ENCODE results near the gene SLC25A1.

The SLC25A1 gene

GRCh38 chr22:19197997-19198865 lies 19.7 kb upstream of the SLC25A1 start:
- DNase-seq (ENCODE audit: insufficient read length, low spot score): no peak
- TF ChIP-seq CTCF (IDR thresholded peaks at IDR 0.05; ENCODE audit: insufficient read depth, missing control alignments): no peak
- FAIRE-seq: no peak

GRCh38 chr22:19196841-19197612 lies 18.5 kb upstream of the SLC25A1 start:
- TF ChIP-seq CTCF (IDR thresholded peaks at IDR 0.05; ENCODE audit: insufficient read depth, missing control alignments): no peak
- no peak for FAIRE-seq

GRCh38 chr22:19195796-19196731 lies 17.5 kb upstream of the SLC25A1 start:
- TF ChIP-seq CTCF (IDR thresholded peaks at IDR 0.05; ENCODE audit: insufficient read depth, missing control alignments): no peak
- FAIRE-seq (no peak), DNase-seq (ENCODE audit: insufficient read length, low spot score) (no peak)

More at GRCh38 chr22:19196841-19197612, 18.5 kb upstream of the SLC25A1 start:
- DNase-seq (ENCODE audit: insufficient read length, low spot score): no peak

- no peak for TF ChIP-seq CTCF (IDR thresholded peaks at IDR 0.05; ENCODE audit: insufficient read depth, missing control alignments)
- FAIRE-seq (no peak), DNase-seq (ENCODE audit: insufficient read length, low spot score) (no peak)
Observed at GRCh38 chr22:19194766-19195536, 16.4 kb upstream of the SLC25A1 start.

- no peak for TF ChIP-seq CTCF (IDR thresholded peaks at IDR 0.05; ENCODE audit: insufficient read depth, missing control alignments)
- FAIRE-seq: no peak
- DNase-seq (ENCODE audit: insufficient read length, low spot score): no peak
Observed at GRCh38 chr22:19193879-19194278, 15.3 kb upstream of the SLC25A1 start.
